Upper lobe of left lung (tissue), 4 donors: Measurements from ENCODE around the gene DISP3.

Source experiments
- POLR2A ChIP-seq, 4 donors: fragments of 450-650 bp; IDR thresholded peaks; one replicate each; pipeline ENCODE4 v1.5.1; 2016 to 2017; ENCODE audit warnings: antibody characterized with exemption in 4 of 4, mild to moderate bottlenecking in 2 of 4
- TF ChIP-seq, protein P1 (sequence below), 6 experiments: fragments of 450-650 bp in 4 of 6; fragments of 200-600 bp in 2 of 6; sonication (generic) in 2 of 6; IDR thresholded peaks; one replicate each; pipeline ENCODE4 v1.5.1; 2016 to 2019; ENCODE audit warnings: antibody characterized with exemption in 6 of 6

DNA sequence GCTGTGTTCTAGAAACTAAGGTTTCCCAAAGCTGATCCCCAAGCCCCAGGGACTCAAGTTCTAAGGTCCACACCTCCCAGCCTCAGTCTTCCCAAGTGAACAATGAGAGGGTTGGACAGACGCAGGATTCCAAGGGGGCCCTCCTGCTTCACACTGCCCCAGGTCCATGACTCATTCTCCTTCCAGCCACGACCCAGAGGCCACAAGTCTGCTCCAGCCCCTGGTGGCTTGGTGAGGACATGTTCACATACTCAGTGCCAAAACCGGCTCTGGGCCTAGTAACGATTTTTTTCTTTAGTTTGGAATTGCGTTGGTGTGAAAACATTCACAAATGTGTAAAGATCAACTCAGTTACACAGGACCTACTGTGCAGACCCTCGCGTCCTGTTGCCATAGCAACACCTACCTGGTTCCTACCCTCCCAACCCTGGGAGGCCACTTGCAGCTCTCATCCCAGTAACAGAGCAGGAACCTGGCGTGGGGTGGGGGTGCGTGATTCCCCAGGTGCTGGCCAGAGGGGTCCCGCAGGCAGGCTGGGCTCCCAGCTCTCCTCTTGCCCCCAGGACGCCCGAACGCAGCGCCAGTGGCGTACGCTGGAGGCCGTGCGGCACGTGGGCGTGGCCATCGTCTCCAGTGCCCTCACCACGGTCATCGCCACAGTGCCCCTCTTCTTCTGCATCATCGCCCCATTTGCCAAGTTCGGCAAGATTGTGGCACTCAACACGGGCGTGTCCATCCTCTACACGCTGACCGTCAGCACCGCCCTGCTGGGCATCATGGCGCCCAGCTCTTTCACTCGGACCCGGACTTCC, 57.0 kb downstream of the DISP3 start:
- TF ChIP-seq, protein P1, sequence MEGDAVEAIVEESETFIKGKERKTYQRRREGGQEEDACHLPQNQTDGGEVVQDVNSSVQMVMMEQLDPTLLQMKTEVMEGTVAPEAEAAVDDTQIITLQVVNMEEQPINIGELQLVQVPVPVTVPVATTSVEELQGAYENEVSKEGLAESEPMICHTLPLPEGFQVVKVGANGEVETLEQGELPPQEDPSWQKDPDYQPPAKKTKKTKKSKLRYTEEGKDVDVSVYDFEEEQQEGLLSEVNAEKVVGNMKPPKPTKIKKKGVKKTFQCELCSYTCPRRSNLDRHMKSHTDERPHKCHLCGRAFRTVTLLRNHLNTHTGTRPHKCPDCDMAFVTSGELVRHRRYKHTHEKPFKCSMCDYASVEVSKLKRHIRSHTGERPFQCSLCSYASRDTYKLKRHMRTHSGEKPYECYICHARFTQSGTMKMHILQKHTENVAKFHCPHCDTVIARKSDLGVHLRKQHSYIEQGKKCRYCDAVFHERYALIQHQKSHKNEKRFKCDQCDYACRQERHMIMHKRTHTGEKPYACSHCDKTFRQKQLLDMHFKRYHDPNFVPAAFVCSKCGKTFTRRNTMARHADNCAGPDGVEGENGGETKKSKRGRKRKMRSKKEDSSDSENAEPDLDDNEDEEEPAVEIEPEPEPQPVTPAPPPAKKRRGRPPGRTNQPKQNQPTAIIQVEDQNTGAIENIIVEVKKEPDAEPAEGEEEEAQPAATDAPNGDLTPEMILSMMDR (IDR thresholded peaks at IDR 0.05), result no peak
- TF ChIP-seq POLR2A (IDR thresholded peaks at IDR 0.05), result no peak
